Measurements from ENCODE around the gene EHBP1. TPM values are rescaled to one million over a fixed set of nuclear protein-coding genes. Genes with fewer than 3 reads are reported as not detected.
"Not testable (repeated sequence)": the region's sequence is repeated elsewhere in the genome, so short reads cannot be mapped to it uniquely, and the experiment has no call there.

The EHBP1 gene
- total and polyA plus RNA-seq, 4 donors = 12.0 to 70.9 (median 28.1) TPM

DNA sequence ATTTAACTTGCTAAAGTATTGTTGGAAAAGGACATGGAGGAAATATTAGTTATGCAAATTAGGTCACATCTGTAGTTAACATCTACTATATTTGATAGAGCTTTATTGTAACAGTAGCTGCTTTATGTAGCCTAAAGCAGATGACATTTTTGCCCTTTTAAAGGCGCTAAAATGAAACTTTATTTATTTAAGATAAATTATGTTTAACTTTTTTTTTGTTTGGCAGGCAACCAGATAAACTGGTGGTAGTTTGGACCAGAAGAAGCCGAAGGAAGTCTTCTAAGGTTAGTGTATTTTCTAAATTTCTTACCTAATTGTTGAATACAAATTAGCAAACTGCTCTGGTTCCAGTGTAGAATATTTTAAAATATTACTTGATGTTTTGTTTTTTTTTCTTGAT is 41.7 kb downstream of the EHBP1 start:
- no peaks in the 10 kb centered on the region for H3K9me3 ChIP-seq (ENCODE audit: control insufficient read depth, low read length)
- 54 to 56% methylated on average over 2 of the region's 2 CpGs for WGBS, 2 donors
- intact Hi-C loops (cut with DNase I) = no loop called here
- no peaks in the 10 kb centered on the region for H3K36me3 ChIP-seq (ENCODE audit: control insufficient read depth in 1 of 2, insufficient read depth in 2 of 2, low read length in 1 of 2)
- H3K4me1 ChIP-seq (ENCODE audit: control insufficient read depth in 1 of 2, insufficient read depth in 2 of 2, low read length in 2 of 2) = peaks cover 0 to 2% of the 10 kb centered on the region in 2 donors
- H3K27ac ChIP-seq (ENCODE audit: low read depth in 1 of 2, low read length in 2 of 2) = no peak overlapping the region
- H3K4me3 ChIP-seq (ENCODE audit: low read length in 2 of 2) = no peak overlapping the region
- DNase-seq = no peak
- no peaks in the 10 kb centered on the region for H3K27me3 ChIP-seq (ENCODE audit: control insufficient read depth in 1 of 2, insufficient read depth in 2 of 2, low read length in 1 of 2)
- no peak for ATAC-seq (ENCODE audit: low FRiP score)

DNA sequence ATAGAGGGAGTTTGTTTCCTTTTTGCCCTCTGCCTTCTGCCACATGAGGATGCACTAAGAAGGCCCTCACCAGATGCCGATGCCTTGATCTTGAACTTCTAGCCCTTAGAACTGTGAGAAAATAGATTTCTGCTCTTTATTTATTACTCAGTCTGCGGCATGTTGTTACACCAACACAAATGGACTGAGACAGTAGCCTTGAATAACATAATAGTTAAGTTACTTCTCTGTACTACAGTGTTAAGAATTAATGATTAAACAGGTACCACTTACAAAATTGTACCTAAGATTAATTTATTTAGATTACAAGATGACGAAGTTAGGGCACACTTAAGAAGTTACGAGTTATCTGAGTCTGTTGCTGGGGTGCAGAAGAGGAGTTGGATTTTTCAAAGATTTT is 42.4 kb downstream of the EHBP1 start:
- DNase-seq = no peak
- Histone ChIP-seq H3K4me1 (ENCODE audit: control insufficient read depth in 1 of 2, insufficient read depth in 2 of 2, low read length in 2 of 2) (no peaks in the 10 kb centered on the region), H3K36me3 (ENCODE audit: control insufficient read depth in 1 of 2, insufficient read depth in 2 of 2, low read length in 1 of 2) (no peaks in the 10 kb centered on the region), H3K9me3 (ENCODE audit: control insufficient read depth, low read length) (no peaks in the 10 kb centered on the region), H3K4me3 (ENCODE audit: low read length in 2 of 2) (no peak overlapping the region), H3K27me3 (ENCODE audit: control insufficient read depth in 1 of 2, insufficient read depth in 2 of 2, low read length in 1 of 2) (no peaks in the 10 kb centered on the region), H3K27ac (ENCODE audit: low read depth in 1 of 2, low read length in 2 of 2) (no peak overlapping the region)
- intact Hi-C loops (cut with DNase I) = no loop called here
- WGBS, 2 donors = 95 to 96% methylated on average over 4 of the region's 4 CpGs
- ATAC-seq (ENCODE audit: low FRiP score) = no peak

DNA sequence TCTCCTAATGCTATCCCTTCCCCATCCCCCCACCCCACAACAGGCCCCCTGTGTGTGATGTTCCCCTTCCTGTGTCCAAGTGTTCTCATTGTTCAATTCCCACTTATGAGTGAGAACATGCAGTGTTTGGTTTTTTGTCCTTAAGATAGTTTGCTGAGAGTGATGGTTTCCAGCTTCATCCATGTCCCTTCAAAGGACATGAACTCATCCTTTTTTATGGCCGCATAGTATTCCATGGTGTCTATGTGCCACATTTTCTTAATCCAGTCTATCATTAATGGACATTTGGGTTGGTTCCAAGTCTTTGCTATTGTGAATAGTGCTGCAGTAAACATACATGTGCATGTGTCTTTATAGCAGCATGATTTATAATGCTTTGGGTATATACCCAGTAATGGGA is 43.6 kb downstream of the EHBP1 start:
- H3K9me3 ChIP-seq (ENCODE audit: control insufficient read depth, low read length); H3K4me3 ChIP-seq (ENCODE audit: low read length in 2 of 2); intact Hi-C loops (cut with DNase I); H3K27me3 ChIP-seq (ENCODE audit: control insufficient read depth in 1 of 2, insufficient read depth in 2 of 2, low read length in 1 of 2); H3K36me3 ChIP-seq (ENCODE audit: control insufficient read depth in 1 of 2, insufficient read depth in 2 of 2, low read length in 1 of 2); H3K4me1 ChIP-seq (ENCODE audit: control insufficient read depth in 1 of 2, insufficient read depth in 2 of 2, low read length in 2 of 2); DNase-seq; ATAC-seq (ENCODE audit: low FRiP score); H3K27ac ChIP-seq (ENCODE audit: low read depth in 1 of 2, low read length in 2 of 2): not testable (repeated sequence)
- WGBS, 2 donors = 90 to 93% methylated on average over 1 of the region's 1 CpG

DNA sequence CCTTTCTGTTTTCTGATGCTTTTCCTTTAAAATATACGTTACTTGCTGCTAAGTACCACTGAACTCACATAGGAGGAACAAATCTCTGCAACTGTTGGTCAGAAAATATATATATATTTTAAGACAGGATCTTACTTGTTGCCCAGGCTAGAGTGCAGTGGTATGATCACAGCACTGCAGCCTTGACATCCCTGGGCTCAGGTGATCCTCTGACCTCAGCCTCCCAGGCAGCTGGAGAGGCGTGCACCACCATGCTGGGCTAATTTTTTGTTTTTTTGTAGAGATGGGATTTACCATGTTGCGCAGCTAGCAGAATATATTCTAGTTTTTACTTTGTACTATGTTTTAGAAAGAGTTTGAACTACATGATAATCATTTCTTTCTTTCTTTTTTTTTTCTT is 51.5 kb downstream of the EHBP1 start:
- H3K36me3 ChIP-seq (ENCODE audit: control insufficient read depth in 1 of 2, insufficient read depth in 2 of 2, low read length in 1 of 2) = no peaks in the 10 kb centered on the region
- DNase-seq (no peak), ATAC-seq (ENCODE audit: low FRiP score) (no peak)
- H3K27ac ChIP-seq (ENCODE audit: low read depth in 1 of 2, low read length in 2 of 2) = no peak overlapping the region
- H3K9me3 ChIP-seq (ENCODE audit: control insufficient read depth, low read length) = no peaks in the 10 kb centered on the region
- intact Hi-C loops (cut with DNase I) = no loop called here
- 95 to 96% methylated on average over 3 of the region's 3 CpGs for WGBS, 2 donors
- no peaks in the 10 kb centered on the region for H3K4me1 ChIP-seq (ENCODE audit: control insufficient read depth in 1 of 2, insufficient read depth in 2 of 2, low read length in 2 of 2)
- no peak overlapping the region for H3K4me3 ChIP-seq (ENCODE audit: low read length in 2 of 2)
- H3K27me3 ChIP-seq (ENCODE audit: control insufficient read depth in 1 of 2, insufficient read depth in 2 of 2, low read length in 1 of 2) = no peaks in the 10 kb centered on the region

DNA sequence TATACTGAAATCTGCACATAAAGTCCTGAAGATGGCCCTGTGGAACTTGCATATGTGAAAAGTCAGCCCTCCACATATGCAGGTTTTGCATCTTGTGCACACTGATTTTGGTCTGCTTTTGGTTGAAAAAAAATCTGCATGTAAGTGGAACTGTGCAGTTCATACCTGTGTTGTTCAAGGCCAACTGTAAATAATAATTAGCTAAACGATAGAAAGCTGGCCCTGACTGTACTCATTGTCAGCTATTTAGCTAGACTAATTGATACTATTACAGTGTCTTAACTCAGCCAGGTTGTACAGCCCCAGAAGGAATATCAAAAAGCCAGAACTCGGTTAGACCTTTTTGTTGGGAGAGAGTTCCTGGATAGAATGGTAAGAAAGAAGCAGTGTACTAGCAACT is 54.5 kb downstream of the EHBP1 start:
- Histone ChIP-seq H3K9me3 (ENCODE audit: control insufficient read depth, low read length) (no peaks in the 10 kb centered on the region), H3K36me3 (ENCODE audit: control insufficient read depth in 1 of 2, insufficient read depth in 2 of 2, low read length in 1 of 2) (no peaks in the 10 kb centered on the region), H3K27me3 (ENCODE audit: control insufficient read depth in 1 of 2, insufficient read depth in 2 of 2, low read length in 1 of 2) (no peaks in the 10 kb centered on the region), H3K4me1 (ENCODE audit: control insufficient read depth in 1 of 2, insufficient read depth in 2 of 2, low read length in 2 of 2) (no peaks in the 10 kb centered on the region), H3K4me3 (ENCODE audit: low read length in 2 of 2) (no peak overlapping the region), H3K27ac (ENCODE audit: low read depth in 1 of 2, low read length in 2 of 2) (no peak overlapping the region)
- intact Hi-C loops (cut with DNase I) = no loop called here
- DNase-seq (no peak), ATAC-seq (ENCODE audit: low FRiP score) (no peak)
- WGBS, 2 donors = 96 to 97% methylated on average over 2 of the region's 2 CpGs

DNA sequence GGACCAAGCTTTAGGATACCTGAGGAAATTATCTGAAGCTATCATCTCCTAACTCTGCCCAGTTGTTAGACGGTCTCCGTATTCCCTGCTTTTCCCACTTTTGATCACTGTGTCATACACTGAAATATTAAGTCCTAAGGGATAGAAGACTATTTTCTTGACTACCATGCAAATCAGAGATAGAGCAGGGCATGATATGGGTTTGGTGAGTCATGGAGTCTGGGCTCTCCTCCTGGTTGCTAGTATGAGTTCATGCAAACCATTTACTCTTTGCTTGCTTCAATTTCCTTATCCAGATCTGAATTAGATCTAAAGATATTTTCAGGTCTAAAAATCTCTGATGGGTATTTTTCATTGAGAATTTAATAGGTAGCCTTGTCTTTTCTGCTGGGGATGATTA is 55.0 kb downstream of the EHBP1 start:
- Histone ChIP-seq H3K4me3 (ENCODE audit: low read length in 2 of 2) (no peak overlapping the region), H3K9me3 (ENCODE audit: control insufficient read depth, low read length) (no peaks in the 10 kb centered on the region), H3K4me1 (ENCODE audit: control insufficient read depth in 1 of 2, insufficient read depth in 2 of 2, low read length in 2 of 2) (no peaks in the 10 kb centered on the region), H3K27ac (ENCODE audit: low read depth in 1 of 2, low read length in 2 of 2) (no peak overlapping the region), H3K36me3 (ENCODE audit: control insufficient read depth in 1 of 2, insufficient read depth in 2 of 2, low read length in 1 of 2) (no peaks in the 10 kb centered on the region), H3K27me3 (ENCODE audit: control insufficient read depth in 1 of 2, insufficient read depth in 2 of 2, low read length in 1 of 2) (no peaks in the 10 kb centered on the region)
- WGBS, 2 donors = 77 to 85% methylated on average over 2 of the region's 2 CpGs
- intact Hi-C loops (cut with DNase I) = no loop called here
- no peak for ATAC-seq (ENCODE audit: low FRiP score)
- DNase-seq = no peak

DNA sequence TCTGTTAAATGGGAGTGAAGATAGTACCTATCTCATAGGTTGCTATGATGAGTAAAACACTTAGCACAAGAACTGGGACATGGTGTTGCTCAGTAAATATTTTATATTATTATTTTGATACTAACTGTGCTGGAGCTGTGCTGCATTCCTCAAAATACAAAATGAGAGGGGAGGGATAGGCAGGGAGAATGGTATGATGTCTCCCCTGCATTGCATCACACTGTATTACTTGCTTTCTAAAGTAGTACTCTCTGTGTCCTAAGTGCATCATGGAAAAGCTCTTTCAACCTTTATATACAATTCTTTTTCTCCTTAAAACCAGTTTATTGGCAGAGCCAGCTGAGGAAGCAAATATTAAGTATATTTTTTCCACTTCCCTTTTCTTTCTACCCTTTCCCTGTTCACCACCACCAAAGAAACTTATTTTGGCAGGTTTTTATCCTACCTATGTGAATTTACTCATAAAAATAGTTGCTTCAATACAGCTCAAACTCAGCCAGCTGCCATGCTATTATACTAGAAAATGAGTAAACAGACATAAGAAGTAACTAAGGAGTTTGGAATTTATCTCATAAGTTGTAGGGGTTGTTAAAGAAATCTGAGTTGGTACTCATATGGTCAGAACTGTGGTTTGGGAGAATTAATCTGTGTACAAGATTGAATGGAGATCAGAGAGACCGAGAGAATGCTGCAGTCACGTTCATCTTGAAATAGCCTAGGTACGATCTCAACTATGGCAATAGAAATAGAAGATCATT is 60.3 kb downstream of the EHBP1 start:
- no peaks in the 10 kb centered on the region for H3K36me3 ChIP-seq (ENCODE audit: control insufficient read depth in 1 of 2, insufficient read depth in 2 of 2, low read length in 1 of 2)
- H3K9me3 ChIP-seq (ENCODE audit: control insufficient read depth, low read length) = no peaks in the 10 kb centered on the region
- no peaks in the 10 kb centered on the region for H3K4me1 ChIP-seq (ENCODE audit: control insufficient read depth in 1 of 2, insufficient read depth in 2 of 2, low read length in 2 of 2)
- no peaks in the 10 kb centered on the region for H3K27me3 ChIP-seq (ENCODE audit: control insufficient read depth in 1 of 2, insufficient read depth in 2 of 2, low read length in 1 of 2)
- H3K27ac ChIP-seq (ENCODE audit: low read depth in 1 of 2, low read length in 2 of 2) = no peak overlapping the region
- H3K4me3 ChIP-seq (ENCODE audit: low read length in 2 of 2) = no peak overlapping the region
- 98 to 100% methylated on average over 3 of the region's 3 CpGs for WGBS, 2 donors
- intact Hi-C loops (cut with DNase I) = no loop called here
- DNase-seq (no peak), ATAC-seq (ENCODE audit: low FRiP score) (no peak)

DNA sequence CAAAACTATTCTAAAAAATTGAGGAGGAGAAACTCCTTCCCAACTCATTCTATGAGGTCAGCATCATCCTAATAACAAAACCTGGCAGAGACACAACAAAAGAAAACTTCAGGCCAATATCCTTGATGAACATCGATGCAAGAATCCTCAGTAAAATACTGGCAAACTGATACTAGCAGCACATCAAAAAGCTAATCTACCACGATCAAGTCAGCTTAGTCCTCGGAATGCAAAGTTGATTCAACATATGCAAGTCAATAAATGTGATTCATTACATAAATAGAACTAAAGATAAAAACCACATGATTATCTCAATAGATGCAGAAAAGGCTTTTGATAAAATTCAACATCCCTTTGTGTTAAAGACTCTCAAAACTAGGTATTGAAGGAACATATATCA is 63.1 kb downstream of the EHBP1 start:
- no peaks in the 10 kb centered on the region for H3K27me3 ChIP-seq (ENCODE audit: control insufficient read depth in 1 of 2, insufficient read depth in 2 of 2, low read length in 1 of 2)
- ATAC-seq (ENCODE audit: low FRiP score) = no peak
- H3K9me3 ChIP-seq (ENCODE audit: control insufficient read depth, low read length) = no peaks in the 10 kb centered on the region
- intact Hi-C loops (cut with DNase I) = no loop called here
- no peaks in the 10 kb centered on the region for H3K36me3 ChIP-seq (ENCODE audit: control insufficient read depth in 1 of 2, insufficient read depth in 2 of 2, low read length in 1 of 2)
- no peak overlapping the region for H3K27ac ChIP-seq (ENCODE audit: low read depth in 1 of 2, low read length in 2 of 2)
- 89% methylated on average over 3 of the region's 3 CpGs for WGBS, 2 donors
- H3K4me3 ChIP-seq (ENCODE audit: low read length in 2 of 2) = no peak overlapping the region
- no peaks in the 10 kb centered on the region for H3K4me1 ChIP-seq (ENCODE audit: control insufficient read depth in 1 of 2, insufficient read depth in 2 of 2, low read length in 2 of 2)
- DNase-seq = no peak

DNA sequence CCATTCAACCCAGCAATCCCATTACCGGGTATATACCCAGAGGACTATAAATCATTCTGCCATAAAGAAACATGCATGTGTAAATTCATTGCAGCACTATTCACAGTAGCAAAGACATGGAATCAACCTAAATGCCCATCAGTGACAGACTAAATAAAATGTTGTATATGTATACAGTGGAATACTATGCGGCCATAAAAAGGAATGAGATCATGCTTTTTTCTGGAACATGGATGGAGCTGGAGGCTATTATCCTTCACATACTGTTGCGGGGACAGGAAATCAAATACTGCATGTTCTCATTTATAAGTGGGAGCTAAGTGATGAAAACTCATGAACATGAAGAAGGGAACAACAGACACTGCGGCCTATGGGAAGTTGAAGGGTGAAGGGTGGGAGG is 65.1 kb downstream of the EHBP1 start:
- H3K36me3 ChIP-seq (ENCODE audit: control insufficient read depth in 1 of 2, insufficient read depth in 2 of 2, low read length in 1 of 2) = no peaks in the 10 kb centered on the region
- ATAC-seq (ENCODE audit: low FRiP score) (no peak), DNase-seq (no peak)
- intact Hi-C loops (cut with DNase I) = no loop called here
- H3K27me3 ChIP-seq (ENCODE audit: control insufficient read depth in 1 of 2, insufficient read depth in 2 of 2, low read length in 1 of 2) = no peaks in the 10 kb centered on the region
- 71 to 72% methylated on average over 4 of the region's 4 CpGs for WGBS, 2 donors
- no peaks in the 10 kb centered on the region for H3K4me1 ChIP-seq (ENCODE audit: control insufficient read depth in 1 of 2, insufficient read depth in 2 of 2, low read length in 2 of 2)
- H3K9me3 ChIP-seq (ENCODE audit: control insufficient read depth, low read length) = no peaks in the 10 kb centered on the region
- no peak overlapping the region for H3K4me3 ChIP-seq (ENCODE audit: low read length in 2 of 2)
- no peak overlapping the region for H3K27ac ChIP-seq (ENCODE audit: low read depth in 1 of 2, low read length in 2 of 2)
